ENCODE data around the gene ERCC6L.

ERCC6L gene

DNA sequence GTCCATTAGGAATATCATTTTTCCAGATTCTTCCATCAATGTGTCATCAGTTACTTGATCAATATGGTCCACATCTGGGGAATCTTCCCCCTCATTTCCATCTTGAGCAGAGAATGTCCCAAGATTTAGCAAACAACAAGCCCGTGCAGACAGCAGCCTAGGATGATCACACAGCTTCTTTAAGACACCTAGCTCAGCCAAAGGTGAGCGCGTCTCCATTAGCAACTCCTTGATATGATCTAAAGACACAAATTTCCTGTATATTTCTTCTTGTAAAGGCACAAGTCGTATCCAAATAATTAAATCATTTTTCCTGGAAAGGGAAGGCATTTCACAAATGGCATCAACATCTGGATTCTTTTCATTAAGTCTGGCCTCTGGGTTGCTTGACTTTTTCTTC lies 31.5 kb downstream of the ERCC6L start:
- TF ChIP-seq, protein P1, sequence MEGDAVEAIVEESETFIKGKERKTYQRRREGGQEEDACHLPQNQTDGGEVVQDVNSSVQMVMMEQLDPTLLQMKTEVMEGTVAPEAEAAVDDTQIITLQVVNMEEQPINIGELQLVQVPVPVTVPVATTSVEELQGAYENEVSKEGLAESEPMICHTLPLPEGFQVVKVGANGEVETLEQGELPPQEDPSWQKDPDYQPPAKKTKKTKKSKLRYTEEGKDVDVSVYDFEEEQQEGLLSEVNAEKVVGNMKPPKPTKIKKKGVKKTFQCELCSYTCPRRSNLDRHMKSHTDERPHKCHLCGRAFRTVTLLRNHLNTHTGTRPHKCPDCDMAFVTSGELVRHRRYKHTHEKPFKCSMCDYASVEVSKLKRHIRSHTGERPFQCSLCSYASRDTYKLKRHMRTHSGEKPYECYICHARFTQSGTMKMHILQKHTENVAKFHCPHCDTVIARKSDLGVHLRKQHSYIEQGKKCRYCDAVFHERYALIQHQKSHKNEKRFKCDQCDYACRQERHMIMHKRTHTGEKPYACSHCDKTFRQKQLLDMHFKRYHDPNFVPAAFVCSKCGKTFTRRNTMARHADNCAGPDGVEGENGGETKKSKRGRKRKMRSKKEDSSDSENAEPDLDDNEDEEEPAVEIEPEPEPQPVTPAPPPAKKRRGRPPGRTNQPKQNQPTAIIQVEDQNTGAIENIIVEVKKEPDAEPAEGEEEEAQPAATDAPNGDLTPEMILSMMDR (IDR thresholded peaks at IDR 0.05), result no peak
- no peak for TF ChIP-seq ZFX (IDR thresholded peaks at IDR 0.05; ENCODE audit: borderline replicate concordance)
- H3K27ac ChIP-seq, result no peak overlapping the region

DNA sequence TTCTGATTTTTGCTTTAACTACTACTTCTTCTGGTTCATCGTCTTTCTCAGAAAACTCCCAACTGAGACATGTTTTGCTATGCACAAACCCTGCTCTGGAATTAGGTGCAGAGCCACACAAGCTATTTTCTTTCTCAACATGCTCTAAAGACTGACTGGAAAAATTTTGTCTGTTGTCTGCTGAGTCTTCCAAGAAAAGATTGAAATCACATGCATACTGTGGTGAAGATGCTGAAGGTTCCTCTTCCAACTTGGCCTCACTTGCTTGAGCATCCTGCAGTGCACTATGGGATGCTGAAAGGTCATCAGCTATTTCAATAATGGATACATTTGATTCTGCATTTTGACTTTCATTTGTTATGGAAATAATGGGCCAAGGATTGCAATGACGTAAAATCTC lies 33.1 kb downstream of the ERCC6L start:
- TF ChIP-seq, protein P1 (IDR thresholded peaks at IDR 0.05), result no peak
- no peak for TF ChIP-seq ZFX (IDR thresholded peaks at IDR 0.05; ENCODE audit: borderline replicate concordance)
- H3K27ac ChIP-seq, result no peak overlapping the region

DNA sequence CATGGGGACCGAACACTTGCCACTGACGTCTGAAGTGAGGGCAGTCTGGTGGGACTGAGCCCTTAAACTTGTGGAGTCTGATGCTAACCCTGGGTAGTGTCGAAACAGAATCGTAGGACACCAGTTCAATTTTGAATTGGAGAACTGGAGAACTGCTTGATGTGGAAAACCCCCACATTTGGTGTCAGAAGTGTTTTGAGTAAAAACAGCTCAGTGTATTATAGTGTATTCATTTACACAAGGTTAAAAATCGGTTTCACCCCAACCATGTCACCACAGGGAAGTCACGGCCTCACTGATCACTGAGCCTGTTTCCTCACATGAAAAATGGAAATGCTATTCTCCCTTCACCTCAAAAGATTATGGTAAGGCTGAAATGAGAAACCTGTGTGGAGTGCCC lies 35.4 kb downstream of the ERCC6L start:
- TF ChIP-seq, protein P1 (IDR thresholded peaks at IDR 0.05), result no peak
- no peak for TF ChIP-seq ZFX (IDR thresholded peaks at IDR 0.05; ENCODE audit: borderline replicate concordance)

DNA sequence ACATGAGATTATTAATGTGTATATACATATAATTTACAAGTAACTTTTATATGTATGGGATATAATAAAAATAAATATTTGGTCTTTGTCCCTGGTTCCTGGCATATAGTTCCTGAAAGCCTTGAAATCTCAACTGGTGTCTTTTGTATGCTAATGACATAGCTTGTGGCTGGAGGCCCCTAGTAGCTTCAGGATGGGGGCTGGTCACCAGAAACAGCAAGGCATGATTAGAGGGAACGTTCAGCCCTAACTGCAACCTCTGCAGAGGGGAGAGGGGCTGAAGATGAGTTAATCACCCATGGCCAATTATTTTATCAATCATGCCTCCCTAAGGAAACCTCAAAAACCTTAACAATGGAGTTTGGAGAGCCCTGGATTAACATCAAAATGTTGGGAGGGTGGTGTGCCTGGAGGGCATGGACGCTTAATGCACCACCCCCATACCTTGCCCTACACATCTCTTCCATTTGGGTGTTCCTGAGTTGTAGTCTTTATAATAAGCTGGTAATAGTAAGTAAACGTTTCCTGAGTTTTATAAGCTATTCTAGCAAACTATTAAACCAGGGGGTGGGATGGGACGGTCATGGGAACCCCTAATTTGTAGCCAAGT lies 35.9 kb downstream of the ERCC6L start:
- TF ChIP-seq ZFX (IDR thresholded peaks at IDR 0.05; ENCODE audit: borderline replicate concordance), result no peak
- TF ChIP-seq, protein P1 (IDR thresholded peaks at IDR 0.05), result no peak
- H3K27ac ChIP-seq, result no peak overlapping the region

More for the DNA sequence above, 35.4 kb downstream of the ERCC6L start:
- H3K27ac ChIP-seq, result no peak overlapping the region

DNA sequence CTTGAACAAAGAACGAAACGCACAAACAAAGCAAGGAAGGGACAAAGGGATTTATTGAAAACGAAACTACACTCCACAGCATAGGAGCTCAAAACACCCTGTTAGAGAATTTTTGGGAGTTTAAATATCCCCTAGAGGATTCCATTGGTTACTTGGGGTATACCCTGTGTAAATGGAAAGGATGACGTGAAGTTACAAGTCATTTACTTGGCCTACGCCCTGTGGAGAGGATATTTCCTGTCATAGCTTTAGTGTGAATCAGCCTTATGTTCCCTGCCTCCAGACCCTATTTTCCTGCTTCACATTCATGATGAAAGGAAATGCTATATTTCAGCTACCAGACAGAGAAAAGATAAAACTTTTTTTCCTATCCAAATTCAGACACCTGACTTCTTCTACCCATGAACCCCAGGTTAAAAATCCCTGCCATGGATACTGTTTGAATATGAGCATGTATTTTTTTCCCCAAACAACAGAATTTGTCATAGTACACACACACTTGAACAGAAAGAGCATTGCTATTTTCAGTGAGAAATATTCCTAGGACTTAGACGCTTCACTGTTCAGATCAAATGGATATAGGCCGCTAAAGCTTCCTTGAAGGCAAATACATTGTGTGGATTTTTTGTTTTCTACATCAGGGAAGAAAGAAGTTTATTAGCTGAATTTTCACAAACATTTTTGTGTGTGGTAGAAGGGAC lies 36.8 kb downstream of the ERCC6L start:
- TF ChIP-seq, protein P1 (IDR thresholded peaks at IDR 0.05), result no peak
- no peak for TF ChIP-seq ZFX (IDR thresholded peaks at IDR 0.05; ENCODE audit: borderline replicate concordance)
- no peak overlapping the region for H3K27ac ChIP-seq

DNA sequence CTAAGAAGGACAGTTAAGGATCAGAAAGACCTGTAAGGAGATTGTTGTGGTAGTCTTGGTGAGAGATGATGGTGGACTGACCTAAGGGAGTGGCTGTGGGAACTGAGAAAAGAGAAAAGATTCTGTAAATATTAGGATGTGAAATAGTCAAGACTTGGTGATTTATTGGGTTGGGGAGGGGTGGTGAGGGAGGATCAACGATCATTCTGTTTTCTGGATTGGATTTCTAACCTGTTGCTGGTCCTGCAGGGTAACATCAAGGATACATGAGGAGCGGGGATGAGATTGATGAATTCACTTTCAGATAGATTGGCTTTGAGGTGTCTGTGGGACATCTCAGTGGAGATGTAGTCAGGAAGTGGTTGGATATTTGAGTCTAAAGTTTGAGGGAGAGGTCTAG lies 55.9 kb downstream of the ERCC6L start:
- TF ChIP-seq ZFX (IDR thresholded peaks at IDR 0.05; ENCODE audit: borderline replicate concordance), result no peak
- TF ChIP-seq, protein P1 (IDR thresholded peaks at IDR 0.05), result no peak

More for the DNA sequence above, 55.9 kb downstream of the ERCC6L start:
- H3K27ac ChIP-seq, result no peak overlapping the region

Data from 22Rv1 (cell line).